ENCODE results near the gene ELMO2. TPM values are rescaled to one million over a fixed set of nuclear protein-coding genes. Genes with fewer than 3 reads are reported as not detected.

Gene ELMO2
- total and polyA plus RNA-seq, 9 of the 15 experiments (the other 6 are each of a cell fraction or from before 2014, with no cell fraction given), result 7.5 to 21.5 (median 15.9) TPM

- TF ChIP-seq ZNF592 (IDR thresholded peaks at IDR 0.05) (peak; percentile 22; the same call in 1 of the 2 replicates), GABPA (tag; conservative IDR thresholded peaks at IDR 0.05; ENCODE audit: low read depth) (peak; percentile 30; the same call in 1 of the 2 replicates), ZBTB7A (IDR thresholded peaks at IDR 0.05; ENCODE audit: borderline replicate concordance, control insufficient read depth, low read depth, low read length) (peak; percentile 33; the same call in 1 of the 2 replicates), NFE2 (IDR thresholded peaks at IDR 0.05; ENCODE audit: low read depth) (peak; percentile 93), SMAD4 (CRISPR knock-in tag; conservative IDR thresholded peaks at IDR 0.05) (no peak), JUND (IDR thresholded peaks at IDR 0.05; ENCODE audit: borderline replicate concordance, low read depth, low read length) (peak; percentile 67; the same call in 1 of the 2 replicates), JUND (tag; IDR thresholded peaks at IDR 0.05; ENCODE audit: borderline replicate concordance, low read depth, low read length) (no peak), MAFK (IDR thresholded peaks at IDR 0.05; ENCODE audit: low read length) (peak; percentile 67; the same call in 1 of the 2 replicates), ATF3 (IDR thresholded peaks at IDR 0.05) (peak; percentile 49; the same call in 1 of the 2 replicates), ATF3 (CRISPR knock-in tag; conservative IDR thresholded peaks at IDR 0.05) (no peak)
- TF ChIP-seq, protein P1, sequence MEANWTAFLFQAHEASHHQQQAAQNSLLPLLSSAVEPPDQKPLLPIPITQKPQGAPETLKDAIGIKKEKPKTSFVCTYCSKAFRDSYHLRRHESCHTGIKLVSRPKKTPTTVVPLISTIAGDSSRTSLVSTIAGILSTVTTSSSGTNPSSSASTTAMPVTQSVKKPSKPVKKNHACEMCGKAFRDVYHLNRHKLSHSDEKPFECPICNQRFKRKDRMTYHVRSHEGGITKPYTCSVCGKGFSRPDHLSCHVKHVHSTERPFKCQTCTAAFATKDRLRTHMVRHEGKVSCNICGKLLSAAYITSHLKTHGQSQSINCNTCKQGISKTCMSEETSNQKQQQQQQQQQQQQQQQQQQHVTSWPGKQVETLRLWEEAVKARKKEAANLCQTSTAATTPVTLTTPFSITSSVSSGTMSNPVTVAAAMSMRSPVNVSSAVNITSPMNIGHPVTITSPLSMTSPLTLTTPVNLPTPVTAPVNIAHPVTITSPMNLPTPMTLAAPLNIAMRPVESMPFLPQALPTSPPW (CRISPR knock-in tag; IDR thresholded peaks at IDR 0.05), result peak; percentile 51
- TF ChIP-seq, protein P2, sequence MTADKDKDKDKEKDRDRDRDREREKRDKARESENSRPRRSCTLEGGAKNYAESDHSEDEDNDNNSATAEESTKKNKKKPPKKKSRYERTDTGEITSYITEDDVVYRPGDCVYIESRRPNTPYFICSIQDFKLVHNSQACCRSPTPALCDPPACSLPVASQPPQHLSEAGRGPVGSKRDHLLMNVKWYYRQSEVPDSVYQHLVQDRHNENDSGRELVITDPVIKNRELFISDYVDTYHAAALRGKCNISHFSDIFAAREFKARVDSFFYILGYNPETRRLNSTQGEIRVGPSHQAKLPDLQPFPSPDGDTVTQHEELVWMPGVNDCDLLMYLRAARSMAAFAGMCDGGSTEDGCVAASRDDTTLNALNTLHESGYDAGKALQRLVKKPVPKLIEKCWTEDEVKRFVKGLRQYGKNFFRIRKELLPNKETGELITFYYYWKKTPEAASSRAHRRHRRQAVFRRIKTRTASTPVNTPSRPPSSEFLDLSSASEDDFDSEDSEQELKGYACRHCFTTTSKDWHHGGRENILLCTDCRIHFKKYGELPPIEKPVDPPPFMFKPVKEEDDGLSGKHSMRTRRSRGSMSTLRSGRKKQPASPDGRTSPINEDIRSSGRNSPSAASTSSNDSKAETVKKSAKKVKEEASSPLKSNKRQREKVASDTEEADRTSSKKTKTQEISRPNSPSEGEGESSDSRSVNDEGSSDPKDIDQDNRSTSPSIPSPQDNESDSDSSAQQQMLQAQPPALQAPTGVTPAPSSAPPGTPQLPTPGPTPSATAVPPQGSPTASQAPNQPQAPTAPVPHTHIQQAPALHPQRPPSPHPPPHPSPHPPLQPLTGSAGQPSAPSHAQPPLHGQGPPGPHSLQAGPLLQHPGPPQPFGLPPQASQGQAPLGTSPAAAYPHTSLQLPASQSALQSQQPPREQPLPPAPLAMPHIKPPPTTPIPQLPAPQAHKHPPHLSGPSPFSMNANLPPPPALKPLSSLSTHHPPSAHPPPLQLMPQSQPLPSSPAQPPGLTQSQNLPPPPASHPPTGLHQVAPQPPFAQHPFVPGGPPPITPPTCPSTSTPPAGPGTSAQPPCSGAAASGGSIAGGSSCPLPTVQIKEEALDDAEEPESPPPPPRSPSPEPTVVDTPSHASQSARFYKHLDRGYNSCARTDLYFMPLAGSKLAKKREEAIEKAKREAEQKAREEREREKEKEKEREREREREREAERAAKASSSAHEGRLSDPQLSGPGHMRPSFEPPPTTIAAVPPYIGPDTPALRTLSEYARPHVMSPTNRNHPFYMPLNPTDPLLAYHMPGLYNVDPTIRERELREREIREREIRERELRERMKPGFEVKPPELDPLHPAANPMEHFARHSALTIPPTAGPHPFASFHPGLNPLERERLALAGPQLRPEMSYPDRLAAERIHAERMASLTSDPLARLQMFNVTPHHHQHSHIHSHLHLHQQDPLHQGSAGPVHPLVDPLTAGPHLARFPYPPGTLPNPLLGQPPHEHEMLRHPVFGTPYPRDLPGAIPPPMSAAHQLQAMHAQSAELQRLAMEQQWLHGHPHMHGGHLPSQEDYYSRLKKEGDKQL (CRISPR knock-in tag; IDR thresholded peaks at IDR 0.05; ENCODE audit: borderline replicate concordance), result no peak
Measured at GRCh38 chr20:46350201-46350985, 56.0 kb downstream of the ELMO2 start (continued).
